GM12873 (cell line): ENCODE data around the gene CENPX.

ENCODE experiments used
- TF ChIP-seq, protein P1 (sequence below): IDR thresholded peaks from 2 replicates; pipeline ENCODE4 v1.5.1; 2012; ENCODE audit warnings: low read depth, mild to moderate bottlenecking, moderate library complexity, low read length, control low read depth; ENCODE audit not compliant: insufficient read depth; ENCODE audit errors: missing control alignments

Gene CENPX

DNA sequence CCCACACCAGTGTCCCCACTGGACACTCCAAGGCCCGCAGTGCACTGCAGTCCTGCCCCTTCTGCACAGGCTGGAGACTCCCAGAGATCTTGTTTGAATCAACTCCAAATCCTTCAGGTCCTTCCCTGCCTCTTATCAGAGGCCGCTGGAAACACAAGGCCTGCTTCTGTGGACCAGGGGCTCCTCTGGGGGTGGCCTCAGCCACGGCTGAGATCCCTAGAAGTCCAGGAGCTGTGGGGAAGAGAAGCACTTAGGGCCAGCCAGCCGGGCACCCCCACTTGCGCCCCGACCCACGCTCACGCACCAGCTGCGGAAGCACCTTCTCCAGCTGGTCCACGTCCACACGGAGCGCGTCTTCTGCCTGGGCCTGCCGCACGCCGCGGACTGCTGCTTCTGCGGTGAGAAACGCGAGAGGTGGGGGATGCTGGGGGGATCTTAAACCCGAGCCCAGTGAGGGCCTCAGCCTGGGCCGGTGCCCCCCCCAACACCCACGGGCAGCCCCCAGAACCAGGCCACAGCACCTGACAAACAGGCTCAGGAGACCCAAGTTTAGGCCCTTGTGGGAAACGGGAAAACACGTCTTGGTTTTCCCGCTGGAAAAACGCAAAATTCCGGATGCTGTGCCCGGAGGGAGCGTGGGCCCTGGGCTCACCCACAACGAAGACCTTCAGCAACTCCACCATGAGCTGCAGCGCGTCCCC is 3.5 kb downstream of the CENPX start:
- TF ChIP-seq, protein P1, sequence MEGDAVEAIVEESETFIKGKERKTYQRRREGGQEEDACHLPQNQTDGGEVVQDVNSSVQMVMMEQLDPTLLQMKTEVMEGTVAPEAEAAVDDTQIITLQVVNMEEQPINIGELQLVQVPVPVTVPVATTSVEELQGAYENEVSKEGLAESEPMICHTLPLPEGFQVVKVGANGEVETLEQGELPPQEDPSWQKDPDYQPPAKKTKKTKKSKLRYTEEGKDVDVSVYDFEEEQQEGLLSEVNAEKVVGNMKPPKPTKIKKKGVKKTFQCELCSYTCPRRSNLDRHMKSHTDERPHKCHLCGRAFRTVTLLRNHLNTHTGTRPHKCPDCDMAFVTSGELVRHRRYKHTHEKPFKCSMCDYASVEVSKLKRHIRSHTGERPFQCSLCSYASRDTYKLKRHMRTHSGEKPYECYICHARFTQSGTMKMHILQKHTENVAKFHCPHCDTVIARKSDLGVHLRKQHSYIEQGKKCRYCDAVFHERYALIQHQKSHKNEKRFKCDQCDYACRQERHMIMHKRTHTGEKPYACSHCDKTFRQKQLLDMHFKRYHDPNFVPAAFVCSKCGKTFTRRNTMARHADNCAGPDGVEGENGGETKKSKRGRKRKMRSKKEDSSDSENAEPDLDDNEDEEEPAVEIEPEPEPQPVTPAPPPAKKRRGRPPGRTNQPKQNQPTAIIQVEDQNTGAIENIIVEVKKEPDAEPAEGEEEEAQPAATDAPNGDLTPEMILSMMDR, result no peak

DNA sequence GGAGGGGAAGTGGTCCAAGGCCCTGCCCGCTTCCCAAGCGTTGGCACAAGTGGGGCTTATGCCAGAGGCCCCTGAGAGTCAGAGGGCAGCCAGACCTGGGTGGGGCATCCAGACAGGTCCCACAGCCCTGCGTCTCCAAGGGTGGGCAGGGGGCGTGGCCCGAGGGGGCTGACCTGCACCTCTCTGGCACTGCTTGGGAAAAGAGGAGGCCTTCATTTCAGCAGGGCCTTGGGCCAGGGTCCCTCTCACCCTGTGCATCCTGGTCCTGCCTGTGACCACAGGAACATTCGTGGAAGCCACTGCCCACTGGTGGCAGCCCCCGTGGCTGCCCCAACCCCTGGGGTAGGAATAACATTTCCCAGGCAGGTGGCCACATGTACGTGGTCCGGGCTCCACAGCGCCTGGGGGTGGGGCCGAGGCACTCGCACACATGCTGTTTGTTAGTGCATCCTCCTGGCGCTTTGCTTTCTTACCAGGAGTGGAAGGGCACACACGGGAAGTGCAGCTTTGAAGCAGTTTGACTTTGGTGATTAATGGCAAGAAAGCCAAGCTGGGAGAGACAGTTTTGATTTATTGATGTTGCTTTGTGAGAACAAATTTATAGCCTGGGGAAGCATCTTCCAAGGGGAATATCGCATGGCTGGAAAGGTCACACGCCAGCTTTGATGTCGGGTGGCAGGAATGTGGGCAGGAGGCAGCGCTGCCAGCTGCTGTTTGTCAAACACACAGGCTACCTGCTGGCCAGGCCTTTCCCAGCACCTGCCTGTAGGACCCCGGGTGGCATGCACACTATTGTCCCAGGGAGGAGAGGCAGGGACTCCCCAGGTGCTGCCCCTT is 4.3 kb downstream of the CENPX start:
- TF ChIP-seq, protein P1, result no peak

GRCh38 chr17:82017612-82018151 is 5.0 kb downstream of the CENPX start:
- TF ChIP-seq, protein P1, result no peak

- TF ChIP-seq, protein P1, result no peak
Observed at GRCh38 chr17:82016875-82017459, 5.7 kb downstream of the CENPX start.

DNA sequence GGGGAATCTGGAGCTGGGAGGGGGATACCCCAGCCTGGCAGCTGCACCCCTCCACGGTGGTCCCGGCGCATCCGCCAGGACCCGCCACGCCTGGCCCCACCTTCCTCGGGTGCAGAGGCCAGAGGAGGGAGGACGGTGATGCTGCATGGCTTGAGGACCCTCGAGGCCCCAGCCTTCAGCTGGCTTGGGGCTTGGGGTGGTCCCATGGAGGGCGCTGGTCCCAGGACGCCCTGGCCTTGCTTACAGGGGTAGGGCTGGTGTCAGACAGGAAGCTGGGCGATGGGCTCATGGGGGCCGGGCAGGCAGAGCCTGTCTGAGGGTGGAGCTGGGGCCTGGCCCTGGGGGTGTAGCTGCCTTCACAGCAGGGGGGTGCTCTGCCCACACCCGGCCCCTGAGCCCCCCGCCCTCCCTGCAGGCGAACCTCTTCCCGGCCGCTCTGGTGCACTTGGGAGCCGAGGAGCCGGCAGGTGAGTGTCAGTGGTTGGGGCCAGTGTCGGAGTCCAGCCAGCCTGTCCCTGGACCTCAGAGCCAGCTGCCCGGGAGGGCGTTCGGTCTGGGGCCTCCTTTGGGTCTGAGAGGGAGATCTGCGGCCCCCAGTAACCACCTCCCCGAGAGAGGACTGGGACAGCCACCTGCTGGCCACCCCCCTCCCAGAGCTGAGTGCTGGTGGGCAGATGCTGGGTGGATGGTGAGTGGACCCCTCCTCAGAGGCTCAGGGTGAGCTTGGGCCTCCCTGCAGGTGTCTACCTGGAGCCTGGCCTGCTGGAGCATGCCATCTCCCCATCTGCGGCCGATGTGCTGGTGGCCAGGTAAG is 6.4 kb downstream of the CENPX start:
- TF ChIP-seq, protein P1, result no peak

- TF ChIP-seq, protein P1, result no peak
Observed at GRCh38 chr17:82015311-82015971, 7.2 kb downstream of the CENPX start.
